Measurements from ENCODE around the gene GOLPH3.

GRCh38 chr5:32127711-32128110 lies 46.4 kb downstream of the GOLPH3 start:
- TF ChIP-seq CTCF (IDR thresholded peaks at IDR 0.05) (no peak), POLR2A (IDR thresholded peaks at IDR 0.05) (no peak)
